Right lobe of liver (tissue), 4 donors: ENCODE measurements around the gene XCL2.

Source experiments
- POLR2A ChIP-seq: fragments of 450-650 bp; IDR thresholded peaks from one replicate; pipeline ENCODE4 v1.6.1; 2017; ENCODE audit warnings: antibody characterized with exemption, mild to moderate bottlenecking
- TF ChIP-seq, protein P1 (sequence below), 4 donors: fragments of 200-600 bp in 3 of 4; fragments of 450-650 bp in 1 of 4; IDR thresholded peaks; one replicate each; pipeline versions ENCODE4 v1.5.1 to v1.8.0; 2016 to 2022; ENCODE audit warnings: antibody characterized with exemption in 4 of 4, mild to moderate bottlenecking in 2 of 4
- donor health status: DM: no; HTN: no; CAD: no.
- donor health status: DM: no; HTN: no; CAD: no.
- donor health status: DM: no; HTN: yes; CAD: no.

DNA sequence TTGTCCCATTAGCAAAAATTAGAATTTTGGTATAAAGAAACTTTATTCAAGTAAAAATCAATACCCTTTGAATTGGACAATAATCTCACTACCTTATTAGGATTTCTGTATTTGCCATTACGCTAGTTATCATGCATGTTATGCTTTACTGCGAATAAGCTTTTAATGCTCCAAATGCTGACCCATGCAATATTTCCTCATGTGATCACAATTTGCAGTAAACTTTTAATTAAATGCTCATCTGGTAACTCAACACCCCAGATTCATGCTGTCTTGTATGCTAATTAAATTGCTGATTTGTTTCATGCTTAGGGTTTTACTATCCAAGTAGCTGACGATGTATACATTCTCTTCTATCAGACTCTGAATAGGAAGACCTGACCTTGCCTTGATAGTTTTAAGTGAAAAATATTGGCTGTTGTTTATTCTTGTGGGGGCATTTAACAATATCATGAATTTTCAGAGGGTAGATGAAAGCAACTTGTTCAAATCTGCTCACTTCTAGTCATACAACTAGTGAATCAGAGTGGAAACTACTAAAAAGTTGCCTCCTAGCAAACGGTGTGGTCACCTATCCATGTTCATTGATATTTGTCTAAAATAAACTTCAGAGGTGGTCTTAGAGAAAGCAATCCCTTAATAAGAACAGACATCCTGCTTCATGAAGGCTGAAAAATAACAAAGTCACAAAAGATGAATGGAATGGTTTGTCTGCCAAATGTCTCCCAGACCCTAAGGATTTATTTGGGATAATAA lies 38.2 kb upstream of the XCL2 start:
- TF ChIP-seq POLR2A = no peak
- TF ChIP-seq, protein P1, sequence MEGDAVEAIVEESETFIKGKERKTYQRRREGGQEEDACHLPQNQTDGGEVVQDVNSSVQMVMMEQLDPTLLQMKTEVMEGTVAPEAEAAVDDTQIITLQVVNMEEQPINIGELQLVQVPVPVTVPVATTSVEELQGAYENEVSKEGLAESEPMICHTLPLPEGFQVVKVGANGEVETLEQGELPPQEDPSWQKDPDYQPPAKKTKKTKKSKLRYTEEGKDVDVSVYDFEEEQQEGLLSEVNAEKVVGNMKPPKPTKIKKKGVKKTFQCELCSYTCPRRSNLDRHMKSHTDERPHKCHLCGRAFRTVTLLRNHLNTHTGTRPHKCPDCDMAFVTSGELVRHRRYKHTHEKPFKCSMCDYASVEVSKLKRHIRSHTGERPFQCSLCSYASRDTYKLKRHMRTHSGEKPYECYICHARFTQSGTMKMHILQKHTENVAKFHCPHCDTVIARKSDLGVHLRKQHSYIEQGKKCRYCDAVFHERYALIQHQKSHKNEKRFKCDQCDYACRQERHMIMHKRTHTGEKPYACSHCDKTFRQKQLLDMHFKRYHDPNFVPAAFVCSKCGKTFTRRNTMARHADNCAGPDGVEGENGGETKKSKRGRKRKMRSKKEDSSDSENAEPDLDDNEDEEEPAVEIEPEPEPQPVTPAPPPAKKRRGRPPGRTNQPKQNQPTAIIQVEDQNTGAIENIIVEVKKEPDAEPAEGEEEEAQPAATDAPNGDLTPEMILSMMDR (IDR thresholded peaks at IDR 0.05) = no peak
